Body of pancreas (tissue), 4 donors: Measurements from ENCODE around the gene DCAF11.

Experiments
- CTCF ChIP-seq, 7 experiments: fragments of 450-650 bp in 4 of 7; fragments of 200-600 bp in 3 of 7; sonication (generic) in 3 of 7; IDR thresholded peaks; one replicate each; pipeline ENCODE4 v1.5.1; 2016 to 2019; ENCODE audit warnings: antibody characterized with exemption in 7 of 7
- POLR2A ChIP-seq, 3 donors: fragments of 450-650 bp; IDR thresholded peaks; one replicate each; pipeline ENCODE4 v1.6.1; 2016; ENCODE audit warnings: antibody characterized with exemption in 3 of 3, mild to moderate bottlenecking in 2 of 3

DNA sequence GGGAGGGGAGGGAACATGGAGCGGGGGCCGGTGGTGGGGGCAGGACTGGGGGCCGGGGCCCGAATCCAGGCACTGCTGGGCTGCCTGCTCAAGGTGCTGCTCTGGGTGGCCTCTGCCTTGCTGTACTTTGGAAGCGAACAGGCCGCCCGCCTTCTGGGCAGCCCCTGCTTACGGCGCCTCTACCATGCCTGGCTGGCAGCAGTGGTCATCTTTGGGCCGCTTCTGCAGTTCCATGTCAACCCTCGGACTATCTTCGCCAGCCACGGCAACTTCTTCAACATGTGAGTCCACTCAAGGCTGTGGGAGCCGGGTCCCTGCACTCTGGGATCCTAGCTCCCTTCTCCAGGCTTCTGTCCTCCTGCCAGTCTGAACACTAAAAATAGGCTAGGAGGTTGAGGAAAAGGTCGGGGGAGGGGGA is 17.0 kb downstream of the DCAF11 start:
- no peak for TF ChIP-seq CTCF (IDR thresholded peaks at IDR 0.05)
- no peak for TF ChIP-seq POLR2A (IDR thresholded peaks at IDR 0.05)
